K562 (cell line): ENCODE measurements around the gene ZNF326. TPM values are rescaled to one million over a fixed set of nuclear protein-coding genes. Genes with fewer than 3 reads are reported as not detected.
A peak's percentile ranks its signal among the peaks of the same experiment; 100 is the strongest.

Experiments
- ATAC-seq: fragments of 200-7000 bp; cut with Tn5 transposase; 3 replicates; pipeline ENCODE4 v1.9.1; 2020; ENCODE audit warnings: moderate library complexity
- BruUV-seq: library from RNA; stranded (reverse); fragments of 400-500 nt; replicated peaks from 2 replicates; lab custom pipeline; 2021; lab: Mats Ljungman, UMichigan
- CTCF ChIA-PET: fragments of 300-600 bp; formaldehyde crosslinking; extraction: SDS; loops from one replicate; lab custom pipeline; 2021; ENCODE audit warnings: low intra/inter-chr PET ratio; lab: Yijun Ruan, JAX
- POLR2A ChIA-PET: fragments of 300-600, 350-650 bp; sonication (Branson Sonifier 250); formaldehyde crosslinking; extraction: SDS; loops from one replicate; lab custom pipeline; 2021; ENCODE audit warnings: antibody characterized with exemption, inconsistent platforms; lab: Yijun Ruan, JAX
- DNase-seq, 4 experiments: peaks; one replicate each; pipeline versions ENCODE4 v3.0.0 to v3.0.0-alpha.2; 2011 to 2018; ENCODE audit warnings: low spot score in 3 of 4, mixed read lengths in 3 of 4; ENCODE audit errors: extremely low read depth in 1 of 4
- FAIRE-seq: peaks from 2 replicates; lab custom pipeline; 2011; peaks lifted over from hg19 to GRCh38; lab: Jason Lieb, UNC
- H2AFZ ChIP-seq: 2 replicates; pipeline ENCODE4 v1.6.0; 2011; ENCODE audit warnings: low read depth, low read length, control low read depth, inconsistent platforms
- H3K27ac ChIP-seq: fragments of 200-600 bp; 3 replicates; pipeline ENCODE4 v1.8.0; 2011; ENCODE audit warnings: low read depth, mild to moderate bottlenecking, control low read depth, inconsistent platforms, low read length, moderate library complexity, mixed read lengths; ENCODE audit errors: extremely low read depth
- H3K27me3 ChIP-seq, 2 experiments: fragments of 300-600 bp in 1 of 2; 2 replicates in 1 of 2; 3 replicates in 1 of 2; pipeline versions ENCODE4 v1.6.0 to v1.8.0; 2011; ENCODE audit warnings: inconsistent platforms in 2 of 2, low read length in 2 of 2, mild to moderate bottlenecking in 1 of 2, mixed read lengths in 1 of 2, moderate library complexity in 1 of 2; ENCODE audit not compliant: control insufficient read depth in 2 of 2, insufficient read depth in 2 of 2
- H3K36me3 ChIP-seq: fragments of 300-600 bp; 3 replicates; pipeline ENCODE4 v1.8.0; 2011; ENCODE audit warnings: mild to moderate bottlenecking, low read length, inconsistent platforms; ENCODE audit not compliant: control insufficient read depth, insufficient read depth
- H3K4me1 ChIP-seq, 2 experiments: fragments of 200-600 bp in 1 of 2; replicated peaks in 1 of 2; 2 replicates in 1 of 2; 3 replicates in 1 of 2; pipeline versions ENCODE4 v1.5.1 to v1.8.0; 2011; ENCODE audit warnings: inconsistent platforms in 2 of 2, low read length in 2 of 2, mild to moderate bottlenecking in 1 of 2, mixed read lengths in 1 of 2, moderate library complexity in 1 of 2; ENCODE audit not compliant: control insufficient read depth in 2 of 2, insufficient read depth in 2 of 2
- H3K4me2 ChIP-seq: 2 replicates; pipeline ENCODE4 v1.6.1; 2011; ENCODE audit warnings: low read length, control low read depth, inconsistent platforms, mixed read lengths; ENCODE audit not compliant: insufficient read depth
- H3K4me3 ChIP-seq: fragments of 200-600 bp; sonication (generic), shearing (Covaris generic); 2 replicates; pipeline ENCODE4 v1.5.1; 2016; ENCODE audit warnings: control low read depth, inconsistent platforms
- H3K79me2 ChIP-seq: fragments of 200-600 bp; 3 replicates; pipeline ENCODE4 v1.8.0; 2011; ENCODE audit warnings: low read length, inconsistent platforms; ENCODE audit not compliant: control insufficient read depth, insufficient read depth
- H3K9ac ChIP-seq, 2 experiments: 2 replicates each; pipeline versions ENCODE4 v1.6.0 to v1.6.1; 2011; ENCODE audit warnings: low read depth in 2 of 2, low read length in 2 of 2, control low read depth in 1 of 2, inconsistent platforms in 1 of 2, mild to moderate bottlenecking in 1 of 2, mixed read lengths in 1 of 2; ENCODE audit not compliant: insufficient read depth in 1 of 2
- H3K9me1 ChIP-seq: one replicate; pipeline ENCODE4 v1.6.0; 2011; ENCODE audit warnings: inconsistent platforms, mild to moderate bottlenecking, low read length, moderate library complexity; ENCODE audit not compliant: control insufficient read depth, insufficient read depth
- H3K9me3 ChIP-seq: replicated peaks from 2 replicates; pipeline ENCODE4 v1.5.1; 2011; ENCODE audit warnings: low read depth, low read length, inconsistent platforms; ENCODE audit not compliant: control insufficient read depth, insufficient read depth
- H4K20me1 ChIP-seq: replicated peaks from 2 replicates; pipeline ENCODE4 v1.6.1; 2011; ENCODE audit warnings: low read length, inconsistent platforms, mixed read lengths; ENCODE audit not compliant: control insufficient read depth, insufficient read depth
- ATF1 ChIP-seq, 2 experiments: fragments of 450-650 bp in 1 of 2; IDR thresholded peaks; 2 replicates each; pipeline ENCODE4 v1.6.1; 2016; ENCODE audit warnings: missing compliant biosample characterization in 1 of 2, missing genetic modification characterization in 1 of 2
- CTCFL ChIP-seq: IDR thresholded peaks from 2 replicates; pipeline ENCODE4 v1.6.1; 2011; ENCODE audit warnings: borderline replicate concordance, low read depth, mild to moderate bottlenecking, moderate library complexity, low read length; ENCODE audit not compliant: insufficient read depth, poor library complexity, severe bottlenecking
- KHSRP ChIP-seq: fragments of 450-650 bp; IDR thresholded peaks from 2 replicates; pipeline ENCODE4 v1.6.1; 2017
- MCM2 ChIP-seq: fragments of 450-650 bp; IDR thresholded peaks from 2 replicates; pipeline ENCODE4 v1.6.1; 2017; ENCODE audit warnings: low read depth, mild to moderate bottlenecking
- NR1H2 ChIP-seq: sonication (generic); formaldehyde crosslinking; IDR thresholded peaks from 2 replicates; pipeline ENCODE4 v1.4.0; 2020; ENCODE audit warnings: mild to moderate bottlenecking, missing genetic modification reagents
- PKNOX1 ChIP-seq: fragments of 450-650 bp; IDR thresholded peaks from 2 replicates; pipeline ENCODE4 v1.6.1; 2016
- RBM34 ChIP-seq: fragments of 200-400 bp; formaldehyde crosslinking; IDR thresholded peaks from 2 replicates; pipeline ENCODE4 v1.6.1; 2018; ENCODE audit warnings: low read length, borderline replicate concordance; ENCODE audit not compliant: insufficient read depth
- SAP30 ChIP-seq: fragments of 200-600 bp; sonication (generic); IDR thresholded peaks from 2 replicates; pipeline ENCODE4 v1.6.1; 2012; ENCODE audit warnings: borderline replicate concordance, low read depth, mild to moderate bottlenecking, moderate library complexity, low read length, control low read depth, inconsistent platforms; ENCODE audit not compliant: insufficient read depth, poor library complexity, severe bottlenecking
- ZBTB17 ChIP-seq: fragments of 450-650 bp; formaldehyde crosslinking; IDR thresholded peaks from 2 replicates; pipeline ENCODE4 v1.4.0; 2020; ENCODE audit warnings: mild to moderate bottlenecking
- WGBS: fragments of 100-300 bp; shearing (Covaris generic); methylation state at CpG from one replicate; pipeline ENCODE4 v1.1.6; 2016; ENCODE audit warnings: low coverage, mixed read lengths; ENCODE audit not compliant: insufficient coverage; ENCODE audit errors: missing lambda C conversion rate; 5-methylcytosine and 5-hydroxymethylcytosine counted together
- in situ Hi-C: fragments of 300-500 bp; cut with MboI; formaldehyde crosslinking; loops from 4 replicates; pipeline ENCODE4 v1.15.0; 2018; ENCODE audit warnings: inconsistent platforms, mixed read lengths
- intact Hi-C: fragments of 100-400 bp; cut with micrococcal nuclease; formaldehyde crosslinking; loops from 2 replicates; pipeline ENCODE4 v1.14.2; 2022
- polyA plus RNA-seq, 8 experiments: library from polyadenylated mRNA; depleted of rRNA in 4 of 8; stranded (reverse) in 5 of 8; unstranded in 3 of 8; fragments of >200 nt; fragmentation: Nextera tagmentation in 2 of 8; fragmentation: Illumina TruSeq in 1 of 8; extraction: Ambion mirVana in 2 of 8; extraction: Trizol in 1 of 8; gene quantifications; 2 replicates each; pipeline versions ENCODE4 v1.2.1 to v1.2.3, GENCODE V29; 2011 to 2014; ENCODE audit warnings: inconsistent platforms in 1 of 8, missing spikeins in 1 of 8
- small RNA-seq: library from RNA; depleted of rRNA; stranded (forward); fragments of <200 nt; gene quantifications from one replicate; pipeline ENCODE3, GENCODE V24; 2014
- total RNA-seq, 7 experiments: library from RNA; depleted of rRNA in 6 of 7; stranded (reverse); fragments of >200 nt in 6 of 7; fragmentation: Illumina TruSeq in 2 of 7; extraction: Trizol in 2 of 7; gene quantifications; 2 replicates each; pipeline versions ENCODE4 v1.2.1 to v1.2.3, GENCODE V29; 2011 to 2021; ENCODE audit warnings: low replicate concordance in 1 of 7

ZNF326 gene
- total and polyA plus RNA-seq, 9 of the 15 experiments (the other 6 are each of a cell fraction or from before 2014, with no cell fraction given) = 7.2 to 33.2 (median 20.1) TPM

- no peaks in the 10 kb centered on the region; a peak in 1 of 5 replicates for H3K27me3 ChIP-seq
- in situ Hi-C loops = no loop called here
- no peaks in the 10 kb centered on the region for H3K4me1 ChIP-seq
- H4K20me1 ChIP-seq = no peaks in the 10 kb centered on the region
- H2AFZ ChIP-seq = no peak overlapping the region
- H3K4me2 ChIP-seq = no peak overlapping the region
- TF ChIP-seq KHSRP (no peak), ATF1 (CRISPR knock-in tag; IDR thresholded peaks at IDR 0.05) (no peak), ATF1 (tag; IDR thresholded peaks at IDR 0.05) (no peak), SAP30 (no peak), RBM34 (no peak), MCM2 (no peak), ZBTB17 (no peak), CTCFL (no peak), NR1H2 (no peak), PKNOX1 (peak; percentile 65)
- under 1% methylated on average over 7 of the region's 7 CpGs for WGBS
- H3K4me3 ChIP-seq = no peak overlapping the region
- ChIA-PET CTCF (no interaction called here), POLR2A (no interaction called here)
- no peak overlapping the region for H3K9ac ChIP-seq
- H3K79me2 ChIP-seq = no peaks in the 10 kb centered on the region
- no peaks in the 10 kb centered on the region for H3K9me1 ChIP-seq
- no TSS peak for BruUV-seq
- no peaks in the 10 kb centered on the region for H3K9me3 ChIP-seq
- no peak for FAIRE-seq
- intact Hi-C loops = no loop called here
- no peak overlapping the region for H3K27ac ChIP-seq
- DNase-seq = no peak
- H3K36me3 ChIP-seq = no peaks in the 10 kb centered on the region
- no peak for ATAC-seq
These were observed 89.1 kb downstream of the ZNF326 start for GRCh38 chr1:90083995-90084394.

Small RNA genes lying within 50 kb of the gene (small RNA-seq; reads per million reads assigned to genes)
- not detected for gene RN7SKP272

Other genes starting within 250 kb of the ZNF326 start
- 11.4 and 12.4 TPM in 2 replicates for gene LRRC8D, start 174.1 kb upstream of the ZNF326 start, total RNA-seq (2014; rRNA removed)
- 21.9 and 25.5 TPM in 2 replicates for gene LRRC8D, start 174.1 kb upstream of the ZNF326 start, total RNA-seq (2014; rRNA removed; fragmentation: Illumina TruSeq; extraction: Trizol)
- gene LRRC8D, start 174.1 kb upstream of the ZNF326 start, total RNA-seq (2015; rRNA removed; fragmentation: Illumina TruSeq; extraction: Trizol) = 13.6 and 14.7 TPM in 2 replicates
- 22.1 and 25.0 TPM in 2 replicates for gene LRRC8D, start 174.1 kb upstream of the ZNF326 start, total RNA-seq (2021)
- gene LRRC8D, start 174.1 kb upstream of the ZNF326 start, polyA plus RNA-seq (2011; rRNA removed) = 53.9 and 66.3 TPM in 2 replicates
- 24.9 and 26.1 TPM in 2 replicates for gene LRRC8D, start 174.1 kb upstream of the ZNF326 start, polyA plus RNA-seq (2014; fragmentation: Illumina TruSeq; extraction: Trizol)
- gene LRRC8D, start 174.1 kb upstream of the ZNF326 start, polyA plus RNA-seq (2014; fragmentation: Nextera tagmentation; extraction: Ambion mirVana) = 1 to 10 TPM; 3.4 to 7.8 TPM
- 14.7 and 15.9 TPM in 2 replicates for gene LRRC8D, start 174.1 kb upstream of the ZNF326 start, polyA plus RNA-seq (2014; rRNA removed)